HG03175 (cell line): ENCODE data around the gene PLN.

Experiments used
- ATAC-seq: cut with Tn5 transposase; IDR thresholded peaks from one replicate; pipeline ENCODE4 v1.9.1; 2021; ENCODE audit warnings: mild to moderate bottlenecking, moderate library complexity; ENCODE audit not compliant: unreplicated experiment

Gene PLN

DNA sequence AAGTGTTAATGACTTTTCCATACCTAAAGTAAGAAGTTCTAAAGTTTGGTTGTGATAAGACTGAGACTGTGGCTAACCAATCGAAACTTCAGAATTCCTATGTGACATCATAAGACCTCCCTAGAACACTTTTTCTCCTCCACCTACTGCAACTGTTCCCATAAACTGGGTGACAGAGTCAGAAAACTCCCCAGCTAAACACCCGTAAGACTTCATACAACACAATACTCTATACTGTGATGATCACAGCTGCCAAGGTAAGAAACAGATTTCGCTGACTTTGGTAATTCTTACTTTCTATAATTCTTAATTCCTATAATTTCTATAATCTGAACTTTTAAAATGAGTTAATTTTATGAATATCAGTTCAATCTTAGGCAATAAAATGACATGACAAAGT lies at the start of gene PLN:
TSS of gene PLN (plus strand) at position 161 of the 400 bp plus-strand sequence. CDS start 10,626 bp downstream, outside the sequence.
- no peak for ATAC-seq

DNA sequence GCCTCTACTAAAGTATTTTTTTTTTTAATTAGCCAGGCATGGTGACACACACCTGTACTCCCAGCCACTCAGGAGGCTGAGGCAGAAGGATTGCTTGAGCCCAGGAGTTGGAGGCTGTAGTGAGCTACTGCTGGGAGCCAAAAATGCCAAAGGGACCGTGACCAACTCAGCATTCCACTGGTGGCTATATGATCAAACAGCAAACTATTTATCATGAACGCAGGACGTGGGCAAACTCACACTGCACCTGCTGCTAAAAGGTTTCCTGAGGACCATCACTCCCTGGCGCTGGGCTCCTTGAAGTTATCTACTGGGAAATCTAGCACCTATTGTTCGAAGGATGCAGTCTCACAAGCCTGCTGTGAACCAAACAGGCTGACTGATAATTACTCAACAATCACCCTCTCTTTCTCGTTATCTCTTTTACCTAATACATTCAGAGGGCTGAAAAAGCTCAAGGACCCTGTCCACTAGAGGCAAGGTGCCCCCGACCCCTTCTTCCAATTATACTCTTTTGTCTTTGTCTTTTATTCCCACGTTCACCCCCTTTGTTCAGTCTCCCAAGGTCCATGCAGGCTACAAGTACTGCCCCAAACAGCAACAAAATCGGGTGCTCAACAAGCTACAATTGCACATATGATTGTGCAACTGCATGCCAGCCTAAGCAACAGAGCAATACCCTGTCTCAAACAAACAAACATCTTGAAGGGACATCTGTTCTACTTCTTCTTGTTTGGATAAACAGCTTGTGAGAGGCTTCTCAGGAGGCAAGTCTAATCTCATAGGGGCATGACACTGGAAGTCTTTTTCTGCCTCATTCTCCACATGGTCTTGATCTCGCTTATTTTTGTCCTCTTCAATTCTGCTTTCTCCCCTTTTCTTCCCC lies 47.7 kb upstream of the PLN start:
- no peak for ATAC-seq

DNA sequence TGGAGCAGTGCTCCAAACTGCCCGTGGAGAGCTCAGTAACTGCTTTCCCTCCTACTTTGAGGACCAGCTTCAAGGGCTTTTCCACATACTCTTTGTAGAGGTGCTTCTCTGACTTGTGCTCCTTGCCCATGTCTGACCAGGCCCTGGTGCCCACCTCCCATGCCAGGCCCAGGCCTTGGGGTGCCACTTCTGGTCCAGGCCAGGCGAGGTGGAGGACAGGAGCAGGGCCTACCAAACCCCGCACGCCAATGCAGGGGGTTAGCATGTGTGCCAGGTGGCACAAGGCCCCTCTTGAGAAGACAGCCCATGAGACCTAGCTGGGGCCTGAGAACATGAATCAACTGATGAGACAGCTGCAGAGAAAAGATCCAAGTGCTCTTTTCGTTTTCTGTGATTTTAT lies 47.0 kb upstream of the PLN start:
- no peak for ATAC-seq

DNA sequence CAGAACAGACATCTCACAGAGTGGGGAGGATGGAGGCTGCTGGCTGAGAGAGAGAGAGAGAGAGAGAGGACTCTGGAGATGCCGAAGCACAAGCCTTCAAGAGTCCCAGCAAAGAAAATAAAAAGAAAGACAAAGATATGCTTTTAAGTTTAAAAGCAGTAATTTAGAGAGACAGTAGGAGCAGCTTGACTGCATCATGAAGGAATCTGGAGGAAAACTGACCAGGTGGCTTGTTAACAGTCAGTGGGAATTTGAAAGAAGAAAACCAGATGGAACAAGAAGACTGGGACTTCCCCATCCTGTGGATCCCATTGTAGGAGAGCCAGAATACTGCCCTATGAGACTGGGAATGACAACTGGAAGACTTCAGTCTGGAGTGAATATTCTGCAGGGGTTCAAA lies 46.3 kb upstream of the PLN start:
- no peak for ATAC-seq

GRCh38 chr6:118502169-118502568 lies 45.9 kb upstream of the PLN start:
- ATAC-seq = no peak

GRCh38 chr6:118504611-118505010 lies 43.5 kb upstream of the PLN start:
- ATAC-seq = no peak

DNA sequence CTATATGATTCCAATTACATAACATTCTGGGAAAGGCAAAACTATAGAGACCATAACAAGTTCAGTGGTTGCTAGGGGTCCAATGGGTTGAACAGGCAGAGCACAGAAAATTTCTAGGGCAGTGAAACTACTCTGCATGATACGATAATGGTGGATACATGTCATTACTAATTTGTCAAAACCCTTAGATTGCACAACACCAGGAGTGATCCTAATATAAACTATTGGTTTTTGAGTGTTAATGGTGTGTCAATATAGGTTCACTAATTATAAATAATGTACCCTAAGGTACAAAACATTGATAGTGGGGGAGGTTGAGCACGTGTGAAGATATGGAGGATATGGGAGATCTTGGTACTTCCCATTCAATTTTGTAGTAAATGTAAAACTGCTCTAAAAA lies 42.4 kb upstream of the PLN start:
- no peak for ATAC-seq

GRCh38 chr6:118506071-118506638 lies 41.9 kb upstream of the PLN start:
- no peak for ATAC-seq

GRCh38 chr6:118507636-118508035 lies 40.5 kb upstream of the PLN start:
- no peak for ATAC-seq

- ATAC-seq = no peak
Measured at GRCh38 chr6:118509009-118509617, 39.0 kb upstream of the PLN start.

- ATAC-seq = peak; percentile 49
Measured at GRCh38 chr6:118511930-118512715, 36.0 kb upstream of the PLN start.

DNA sequence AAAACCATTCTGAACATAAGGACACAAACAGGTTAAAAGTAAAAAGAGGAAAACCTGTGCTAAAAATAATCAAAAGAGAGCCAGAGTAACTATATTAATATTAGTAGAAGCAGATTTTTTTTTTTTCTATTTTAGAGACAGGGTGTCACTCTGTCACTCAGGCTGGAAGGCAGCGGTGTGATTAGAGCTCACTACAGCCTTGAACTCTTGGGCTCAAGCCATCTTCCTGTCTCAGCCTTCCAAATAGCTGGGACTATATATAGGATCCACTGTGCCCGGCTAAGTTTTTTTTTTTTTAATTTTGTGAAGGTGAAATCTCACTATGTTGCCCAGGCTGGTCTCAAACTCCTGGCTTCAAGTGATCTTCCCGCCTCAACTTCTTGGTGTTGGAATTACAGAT lies 33.4 kb upstream of the PLN start:
- ATAC-seq = no peak

DNA sequence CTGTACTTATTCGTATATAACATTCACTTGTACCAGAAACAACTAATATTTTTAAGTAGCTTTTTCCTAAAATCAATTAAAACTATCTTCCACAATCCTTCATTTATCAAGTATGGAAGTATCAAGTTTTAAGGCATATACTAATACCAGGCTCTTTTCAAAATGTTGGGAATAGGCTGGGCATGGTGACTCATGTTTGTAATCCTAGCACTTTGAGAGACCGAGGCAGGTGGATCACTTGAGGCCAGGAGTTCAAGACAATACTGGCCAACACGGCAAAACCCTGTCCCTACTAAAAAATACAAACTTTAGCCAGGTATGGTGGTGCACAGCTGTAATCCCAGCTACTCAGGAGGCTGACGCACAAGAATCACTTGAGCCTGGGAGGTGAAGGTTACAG lies 25.7 kb upstream of the PLN start:
- no peak for ATAC-seq

- peak; percentile 80 for ATAC-seq
Measured at GRCh38 chr6:118523216-118523615, 24.9 kb upstream of the PLN start.

- ATAC-seq = no peak
Measured at GRCh38 chr6:118524686-118525085, 23.4 kb upstream of the PLN start.

DNA sequence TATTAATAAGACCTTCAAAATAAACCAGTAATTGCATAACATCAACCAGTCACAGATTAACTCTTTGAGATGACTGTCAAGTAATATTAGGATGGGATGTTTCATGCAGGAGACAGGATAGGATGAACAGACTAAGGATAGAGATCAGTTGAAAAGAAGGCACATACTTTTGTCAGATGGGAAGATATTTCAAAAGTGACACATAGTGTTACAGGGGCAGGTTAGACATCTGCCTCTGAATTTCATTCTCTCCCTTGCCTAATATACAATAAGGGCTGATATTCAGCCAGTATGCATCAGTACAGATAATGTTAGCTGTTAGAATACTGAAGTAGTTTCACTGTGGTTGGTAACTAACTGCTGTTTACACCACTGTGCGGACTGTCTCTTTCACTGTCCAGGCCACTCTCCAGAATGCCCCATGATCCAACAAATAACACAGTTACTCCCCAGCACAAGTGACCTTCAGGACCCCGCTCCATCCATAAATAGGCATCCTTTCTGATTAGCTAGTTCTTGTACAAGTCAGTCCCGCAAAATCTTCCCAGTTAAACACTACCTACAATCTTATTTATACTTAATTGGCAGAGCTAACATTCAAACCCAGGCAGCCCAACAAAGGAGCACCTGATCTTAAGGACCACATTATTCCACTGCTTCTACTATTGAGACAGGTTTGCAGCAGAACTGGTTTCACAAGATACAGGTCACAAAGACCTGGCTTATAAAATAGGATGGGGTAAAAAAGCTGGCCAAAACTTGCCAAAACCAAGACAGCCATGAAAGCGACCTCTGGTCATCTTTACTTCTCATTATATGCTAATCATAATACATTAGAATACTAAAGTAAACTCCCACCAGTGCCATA lies 21.9 kb upstream of the PLN start:
- ATAC-seq = no peak

DNA sequence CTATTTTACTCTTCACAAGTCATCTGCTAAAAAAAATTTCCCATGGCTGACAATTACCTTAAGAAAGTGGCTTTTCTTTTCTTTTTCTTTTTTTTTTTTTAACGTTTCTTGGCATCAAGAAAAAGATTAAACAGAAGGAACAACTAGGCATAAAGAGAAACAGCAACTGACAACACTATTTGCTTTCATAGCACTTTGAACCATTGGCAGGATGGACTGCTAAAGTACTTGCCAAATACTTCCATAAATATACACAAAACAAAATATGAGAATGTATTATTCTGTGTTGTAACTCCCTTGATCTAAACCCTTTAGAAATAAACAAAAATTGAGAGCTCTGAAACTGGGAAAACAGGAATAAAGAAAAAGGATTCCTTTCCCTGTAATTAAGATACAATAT lies 20.0 kb upstream of the PLN start:
- no peak for ATAC-seq

DNA sequence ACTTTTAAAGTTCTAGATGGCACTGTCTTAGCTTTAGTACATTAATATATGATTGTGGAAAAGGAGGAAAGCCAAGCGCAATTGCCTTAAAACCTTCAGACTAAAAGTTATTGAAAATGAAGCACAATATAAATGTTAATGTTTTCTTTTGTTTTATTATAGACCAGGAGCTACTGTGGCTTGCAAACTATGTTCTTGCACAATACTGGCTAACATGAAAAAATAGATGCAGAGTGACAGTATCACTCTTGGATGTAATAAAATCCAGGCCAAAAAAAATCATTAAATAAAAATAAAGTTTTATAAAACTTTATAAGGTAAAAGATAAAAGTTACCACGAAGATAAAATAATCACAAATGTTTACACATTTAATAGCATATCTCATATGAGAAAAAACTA lies 18.3 kb upstream of the PLN start:
- ATAC-seq = no peak

DNA sequence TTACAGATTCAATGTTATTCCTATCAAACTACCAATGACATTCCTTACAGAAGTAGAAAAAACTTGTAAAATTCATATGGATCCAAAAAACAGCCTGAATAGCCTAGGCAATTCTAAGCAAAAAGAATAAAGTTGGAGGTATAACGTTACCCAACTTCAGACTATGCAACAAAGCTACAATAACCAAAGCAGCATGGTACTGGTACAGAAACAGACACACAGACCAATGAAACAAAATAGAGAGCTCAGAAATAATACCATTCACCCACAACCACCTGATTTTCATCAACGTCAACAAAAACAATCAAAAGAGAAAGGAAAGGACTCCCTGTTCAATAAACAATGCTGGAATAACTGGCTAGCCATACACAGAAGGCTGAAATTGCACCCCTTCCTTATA lies 17.2 kb upstream of the PLN start:
- ATAC-seq = no peak

DNA sequence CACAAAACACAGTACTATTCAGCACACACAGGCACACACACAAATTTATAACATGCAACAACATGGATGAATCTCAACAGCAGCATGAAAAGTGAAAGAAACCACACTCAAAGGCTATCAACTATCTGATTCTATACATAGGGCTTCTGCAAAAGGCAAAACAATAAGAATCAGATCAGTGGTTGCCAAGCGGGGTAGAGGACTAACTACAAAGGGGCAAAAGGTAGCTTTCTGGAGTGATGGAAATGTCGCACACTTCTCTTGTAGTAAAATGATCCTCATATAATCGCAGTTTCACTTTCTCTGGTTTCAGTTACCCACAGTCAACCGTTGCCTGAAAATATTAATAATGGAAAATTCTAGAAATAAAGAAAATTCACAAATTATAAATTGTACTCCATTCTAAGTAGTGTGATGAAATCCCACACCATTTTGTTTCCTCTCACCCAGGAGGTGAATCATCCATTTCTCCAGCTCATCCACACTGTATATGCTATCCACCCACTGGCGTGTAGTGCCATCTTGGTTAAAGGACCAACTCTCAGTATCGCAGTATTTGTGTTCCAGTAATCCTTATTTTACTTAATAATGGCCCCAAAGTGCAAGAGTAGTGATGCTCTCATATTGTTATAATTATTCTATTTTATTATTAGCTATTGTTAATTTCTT lies 12.8 kb upstream of the PLN start:
- no peak for ATAC-seq
